Neural progenitor cell (in vitro differentiated cells): ENCODE results near the gene TEX53. TPM values are rescaled to one million over a fixed set of nuclear protein-coding genes. Genes with fewer than 3 reads are reported as not detected.

Source experiments
- DNase-seq: peaks from one replicate; pipeline ENCODE4 v3.0.0-alpha.2; 2016; ENCODE audit warnings: low spot score
- H2AFZ ChIP-seq: fragments of 200-600 bp; sonication (generic); replicated peaks from 2 replicates; pipeline ENCODE4 v1.6.1; 2016; ENCODE audit warnings: antibody characterized with exemption
- H3F3A ChIP-seq: fragments of 200-600 bp; sonication (generic); 2 replicates; pipeline ENCODE4 v1.6.1; 2016; ENCODE audit warnings: antibody characterized with exemption, low read depth
- H3K27ac ChIP-seq: fragments of 200-600 bp; sonication (generic); 2 replicates; pipeline ENCODE4 v1.5.1; 2016; ENCODE audit warnings: mild to moderate bottlenecking
- H3K27me3 ChIP-seq: fragments of 200-600 bp; sonication (generic); 2 replicates; pipeline ENCODE4 v1.6.1; 2016; ENCODE audit warnings: mild to moderate bottlenecking, moderate library complexity
- H3K36me3 ChIP-seq: fragments of 200-600 bp; sonication (generic); 2 replicates; pipeline ENCODE4 v1.5.1; 2016
- H3K4me1 ChIP-seq: fragments of 200-600 bp; sonication (generic); 2 replicates; pipeline ENCODE4 v1.6.1; 2016; ENCODE audit warnings: mixed run types
- H3K4me2 ChIP-seq: fragments of 200-600 bp; sonication (generic); 2 replicates; pipeline ENCODE4 v1.6.1; 2016
- H3K4me3 ChIP-seq: fragments of 200-600 bp; sonication (generic); 2 replicates; pipeline ENCODE4 v1.5.1; 2016
- H3K79me2 ChIP-seq: fragments of 200-600 bp; sonication (generic); 2 replicates; pipeline ENCODE4 v1.6.1; 2016; ENCODE audit warnings: low read depth
- H3K9ac ChIP-seq: fragments of 200-600 bp; sonication (generic); 2 replicates; pipeline ENCODE4 v1.6.1; 2016
- H3K9me3 ChIP-seq: fragments of 200-600 bp; sonication (generic); 2 replicates; pipeline ENCODE4 v1.5.1; 2016; ENCODE audit warnings: low read depth
- H4K20me1 ChIP-seq: fragments of 200-600 bp; sonication (generic); 2 replicates; pipeline ENCODE4 v1.6.1; 2016; ENCODE audit warnings: low read depth
- H3K27ac Mint-ChIP-seq: 3 replicates; pipeline ENCODE4 v1.8.0; 2021; ENCODE audit warnings: mixed read lengths
- H3K27me3 Mint-ChIP-seq: 2 replicates; pipeline ENCODE4 v1.8.0; 2022; ENCODE audit warnings: low read depth, mild to moderate bottlenecking, inconsistent platforms, moderate library complexity, mixed read lengths; ENCODE audit not compliant: insufficient read depth
- H3K36me3 Mint-ChIP-seq: 3 replicates; pipeline ENCODE4 v1.8.0; 2021; ENCODE audit warnings: mixed read lengths
- H3K4me1 Mint-ChIP-seq: 3 replicates; pipeline ENCODE4 v1.8.0; 2021; ENCODE audit warnings: mixed read lengths
- H3K4me3 Mint-ChIP-seq: 3 replicates; pipeline ENCODE4 v1.8.0; 2021; ENCODE audit warnings: mild to moderate bottlenecking, moderate library complexity, mixed read lengths
- H3K9me3 Mint-ChIP-seq: 3 replicates; pipeline ENCODE4 v1.8.0; 2020; ENCODE audit warnings: mixed read lengths
- EZH2 ChIP-seq: fragments of 200-600 bp; sonication (generic); IDR thresholded peaks from 2 replicates; pipeline ENCODE4 v1.6.1; 2017; ENCODE audit warnings: antibody characterized with exemption, mild to moderate bottlenecking, moderate library complexity
- EZH2phosphoT487 ChIP-seq: fragments of 200-600 bp; sonication (generic); IDR thresholded peaks from 2 replicates; pipeline ENCODE4 v1.6.1; 2017; ENCODE audit warnings: antibody characterized with exemption
- small RNA-seq: library from RNA; depleted of rRNA; stranded (forward); fragments of <200 nt; gene quantifications from one replicate; pipeline ENCODE3, GENCODE V24; 2015
- total RNA-seq: library from RNA; depleted of rRNA; stranded (reverse); fragments of >200 nt; gene quantifications from 2 replicates; pipeline ENCODE4 v1.2.3, GENCODE V29; 2015; ENCODE audit warnings: low replicate concordance
- TF ChIP-seq, protein P1 (sequence below): fragments of 200-600 bp; sonication (generic); IDR thresholded peaks from 2 replicates; pipeline ENCODE4 v1.5.1; 2017; ENCODE audit warnings: antibody characterized with exemption, mild to moderate bottlenecking

TEX53 gene
- total RNA-seq, 1 donor from 2014 or later, result not detected

DNA sequence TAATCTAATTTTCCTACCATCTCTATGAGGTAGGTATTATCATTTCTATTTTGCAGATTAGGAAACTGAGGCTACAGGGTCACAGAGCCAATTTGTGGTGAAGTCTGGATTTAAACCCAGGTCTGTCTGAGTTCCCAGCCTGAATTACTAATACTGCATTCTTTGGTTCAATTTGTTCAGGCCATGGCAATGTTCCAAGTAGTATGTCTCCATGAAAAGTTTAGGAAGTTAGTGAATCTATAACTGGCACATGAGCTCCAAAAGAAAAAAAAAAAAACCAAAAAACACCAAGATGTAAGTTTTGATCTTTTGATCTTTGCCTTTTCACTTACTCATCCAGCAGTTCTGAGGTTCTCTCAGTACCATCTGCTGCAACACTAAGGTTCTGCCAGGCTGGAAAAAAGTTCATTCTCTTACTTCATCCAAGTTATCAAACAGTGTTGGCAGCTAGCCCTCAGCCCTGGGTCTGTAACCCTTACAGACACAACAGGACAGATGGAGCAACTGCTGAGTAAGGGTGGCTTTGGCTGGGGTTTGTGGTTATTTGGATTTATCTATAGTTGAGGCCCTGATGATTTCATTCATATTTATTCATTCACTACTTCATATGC is 50.9 kb downstream of the TEX53 start:
- Histone ChIP-seq H4K20me1 (no peaks in the 10 kb centered on the region), H3K9ac (no peak overlapping the region), H3K4me2 (no peak overlapping the region), H3K4me1 (no peaks in the 10 kb centered on the region), H3K27me3 (peaks cover 18% of the 10 kb centered on the region), H3K79me2 (no peaks in the 10 kb centered on the region), H3K36me3 (no peaks in the 10 kb centered on the region), H3K9me3 (no peaks in the 10 kb centered on the region), H2AFZ (no peak overlapping the region), H3K27ac (no peak overlapping the region), H3F3A (peaks cover 2% of the 10 kb centered on the region), H3K4me3 (no peak overlapping the region)
- DNase-seq, result no peak
- Mint-ChIP-seq H3K27ac (no peak overlapping the region), H3K4me1 (peaks cover 12% of the 10 kb centered on the region), H3K4me3 (no peak overlapping the region), H3K36me3 (peaks cover 5% of the 10 kb centered on the region), H3K9me3 (peaks cover 5% of the 10 kb centered on the region), H3K27me3 (peaks cover 4% of the 10 kb centered on the region)
- TF ChIP-seq EZH2 (no peak), EZH2phosphoT487 (no peak)
- TF ChIP-seq, protein P1, sequence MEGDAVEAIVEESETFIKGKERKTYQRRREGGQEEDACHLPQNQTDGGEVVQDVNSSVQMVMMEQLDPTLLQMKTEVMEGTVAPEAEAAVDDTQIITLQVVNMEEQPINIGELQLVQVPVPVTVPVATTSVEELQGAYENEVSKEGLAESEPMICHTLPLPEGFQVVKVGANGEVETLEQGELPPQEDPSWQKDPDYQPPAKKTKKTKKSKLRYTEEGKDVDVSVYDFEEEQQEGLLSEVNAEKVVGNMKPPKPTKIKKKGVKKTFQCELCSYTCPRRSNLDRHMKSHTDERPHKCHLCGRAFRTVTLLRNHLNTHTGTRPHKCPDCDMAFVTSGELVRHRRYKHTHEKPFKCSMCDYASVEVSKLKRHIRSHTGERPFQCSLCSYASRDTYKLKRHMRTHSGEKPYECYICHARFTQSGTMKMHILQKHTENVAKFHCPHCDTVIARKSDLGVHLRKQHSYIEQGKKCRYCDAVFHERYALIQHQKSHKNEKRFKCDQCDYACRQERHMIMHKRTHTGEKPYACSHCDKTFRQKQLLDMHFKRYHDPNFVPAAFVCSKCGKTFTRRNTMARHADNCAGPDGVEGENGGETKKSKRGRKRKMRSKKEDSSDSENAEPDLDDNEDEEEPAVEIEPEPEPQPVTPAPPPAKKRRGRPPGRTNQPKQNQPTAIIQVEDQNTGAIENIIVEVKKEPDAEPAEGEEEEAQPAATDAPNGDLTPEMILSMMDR, result no peak

Small RNA genes lying within 50 kb of the gene (small RNA-seq; reads per million reads assigned to genes)
- not detected for gene RF00019

Other genes with a start within 250 kb of the TEX53 start
- 1.1 and 6.6 TPM in 2 replicates for gene WHRN, start 152.3 kb downstream of the TEX53 start, total RNA-seq
- gene ATP6V1G1, start 70.0 kb downstream of the TEX53 start, total RNA-seq, result 157 and 253 TPM in 2 replicates
- 0.65 and 0.77 TPM in 2 replicates for gene TMEM268, start 46.5 kb downstream of the TEX53 start, total RNA-seq
- gene TEX48, start 24.4 kb upstream of the TEX53 start, total RNA-seq, result not detected in 2 replicates
- gene TNFSF15, start 148.2 kb upstream of the TEX53 start, total RNA-seq, result not detected in 2 replicates